Transverse colon (tissue), 4 donors: Measurements from ENCODE around the gene GALNT18. TPM values are rescaled to one million over a fixed set of nuclear protein-coding genes. Genes with fewer than 3 reads are reported as not detected.

Experiments
- DNase-seq: peaks from one replicate; pipeline ENCODE4 v3.0.0-alpha.2; 2019
- H3K27ac ChIP-seq, 4 donors: fragments of 200-600 bp; sonication (generic); 2 replicates each; pipeline ENCODE4 v1.5.1; 2016 to 2018; ENCODE audit warnings: inconsistent platforms in 4 of 4
- H3K27me3 ChIP-seq: fragments of 200-600 bp; sonication (generic); 2 replicates; pipeline ENCODE4 v1.5.1; 2017; ENCODE audit warnings: inconsistent platforms
- H3K36me3 ChIP-seq, 4 donors: fragments of 200-600 bp; sonication (generic); 2 replicates each; pipeline ENCODE4 v1.5.1; 2017 to 2019; ENCODE audit warnings: inconsistent platforms in 4 of 4
- H3K4me1 ChIP-seq, 4 donors: fragments of 200-600 bp; sonication (generic); 2 replicates each; pipeline ENCODE4 v1.5.1; 2017 to 2020; ENCODE audit warnings: inconsistent platforms in 4 of 4
- H3K4me3 ChIP-seq, 4 donors: fragments of 200-600 bp; sonication (generic); 1 replicate in 1 of 4; 2 replicates in 3 of 4; pipeline versions ENCODE4 v1.5.1 to v1.6.1; 2017 to 2019; ENCODE audit warnings: inconsistent platforms in 4 of 4
- H3K9me3 ChIP-seq, 2 donors: fragments of 200-600 bp; sonication (generic); 2 replicates each; pipeline ENCODE4 v1.5.1; 2017 to 2019; ENCODE audit warnings: inconsistent platforms in 2 of 2
- EP300 ChIP-seq: sonication (generic); formaldehyde crosslinking; IDR thresholded peaks from one replicate; pipeline ENCODE4 v1.6.1; 2017; ENCODE audit warnings: antibody characterized with exemption, low read depth
- POLR2A ChIP-seq: fragments of 450-650 bp; IDR thresholded peaks from one replicate; pipeline ENCODE4 v1.6.1; 2016; ENCODE audit warnings: antibody characterized with exemption, mild to moderate bottlenecking, moderate library complexity
- POLR2AphosphoS5 ChIP-seq, 3 donors: sonication (generic); formaldehyde crosslinking; IDR thresholded peaks; one replicate each; pipeline ENCODE4 v1.6.1; 2016; ENCODE audit warnings: antibody characterized with exemption in 3 of 3
- WGBS, 2 donors: methylation state at CpG; one replicate each; pipeline ENCODE4 v1.1.5; 2018; ENCODE audit warnings: low coverage in 1 of 2; 5-methylcytosine and 5-hydroxymethylcytosine counted together
- in situ Hi-C, 4 donors: fragments of 200-750 bp; cut with MboI; loops; one replicate each; pipeline versions ENCODE4 v1.15.0 to v1.15.1; 2017; ENCODE audit warnings: low sequenced_read_pairs in 3 of 4, low pct_ligation_motif_present in 1 of 4, low pct_unique_long_range_greater_than_20kb in 1 of 4
- intact Hi-C: fragments of 100-400 bp; cut with DNase I; formaldehyde crosslinking; loops from one replicate; pipeline ENCODE4 v1.15.1; 2023; ENCODE audit warnings: low total_unique reads
- total RNA-seq, 4 donors: library from RNA; depleted of rRNA; stranded (reverse); fragments of >200 nt; gene quantifications; one replicate each; pipeline ENCODE4 v1.1.0, GENCODE V29; 2016
- TF ChIP-seq, protein P1 (sequence below), 5 experiments: fragments of 200-600 bp in 3 of 5; fragments of 450-650 bp in 2 of 5; sonication (generic) in 3 of 5; IDR thresholded peaks; 1 replicate in 2 of 5; 2 replicates in 3 of 5; pipeline ENCODE4 v1.5.1; 2016 to 2017; ENCODE audit warnings: antibody characterized with exemption in 5 of 5, inconsistent platforms in 3 of 5, mild to moderate bottlenecking in 2 of 5, moderate library complexity in 1 of 5

The GALNT18 gene
- total RNA-seq, 4 donors from 2014 or later: 5.6 to 22.1 (median 8.4) TPM

GRCh38 chr11:11250470-11250869 lies 371.3 kb downstream of the GALNT18 start:
- no peaks in the 10 kb centered on the region for H3K4me1 ChIP-seq
- no peaks in the 10 kb centered on the region for H3K9me3 ChIP-seq
- no peaks in the 10 kb centered on the region for H3K36me3 ChIP-seq
- in situ Hi-C loops (loop anchor here in 2 of 4 donors (25.0 kb wide), 1 partner anchor 213 kb away; no protein-coding TSS in a partner anchor), intact Hi-C loops (no loop called here)
- no peak for DNase-seq
- TF ChIP-seq, protein P1, sequence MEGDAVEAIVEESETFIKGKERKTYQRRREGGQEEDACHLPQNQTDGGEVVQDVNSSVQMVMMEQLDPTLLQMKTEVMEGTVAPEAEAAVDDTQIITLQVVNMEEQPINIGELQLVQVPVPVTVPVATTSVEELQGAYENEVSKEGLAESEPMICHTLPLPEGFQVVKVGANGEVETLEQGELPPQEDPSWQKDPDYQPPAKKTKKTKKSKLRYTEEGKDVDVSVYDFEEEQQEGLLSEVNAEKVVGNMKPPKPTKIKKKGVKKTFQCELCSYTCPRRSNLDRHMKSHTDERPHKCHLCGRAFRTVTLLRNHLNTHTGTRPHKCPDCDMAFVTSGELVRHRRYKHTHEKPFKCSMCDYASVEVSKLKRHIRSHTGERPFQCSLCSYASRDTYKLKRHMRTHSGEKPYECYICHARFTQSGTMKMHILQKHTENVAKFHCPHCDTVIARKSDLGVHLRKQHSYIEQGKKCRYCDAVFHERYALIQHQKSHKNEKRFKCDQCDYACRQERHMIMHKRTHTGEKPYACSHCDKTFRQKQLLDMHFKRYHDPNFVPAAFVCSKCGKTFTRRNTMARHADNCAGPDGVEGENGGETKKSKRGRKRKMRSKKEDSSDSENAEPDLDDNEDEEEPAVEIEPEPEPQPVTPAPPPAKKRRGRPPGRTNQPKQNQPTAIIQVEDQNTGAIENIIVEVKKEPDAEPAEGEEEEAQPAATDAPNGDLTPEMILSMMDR (IDR thresholded peaks at IDR 0.05): no peak
- TF ChIP-seq POLR2A (no peak), POLR2AphosphoS5 (IDR thresholded peaks at IDR 0.05) (no peak)
- H3K4me3 ChIP-seq: no peak overlapping the region
- 60 to 63% methylated on average over 1 to 2 of the region's 2 CpGs for WGBS, 2 donors
- no peak overlapping the region for H3K27ac ChIP-seq
- no peaks in the 10 kb centered on the region for H3K27me3 ChIP-seq

- Histone ChIP-seq H3K4me3 (no peak overlapping the region), H3K36me3 (no peaks in the 10 kb centered on the region), H3K27ac (no peak overlapping the region), H3K27me3 (no peaks in the 10 kb centered on the region), H3K9me3 (no peaks in the 10 kb centered on the region), H3K4me1 (peaks cover 0 to 15% (median 8%) of the 10 kb centered on the region in 4 donors)
- intact Hi-C loops (no loop called here), in situ Hi-C loops (no loop called here)
- DNase-seq: no peak
- TF ChIP-seq POLR2AphosphoS5 (IDR thresholded peaks at IDR 0.05) (no peak), EP300 (no peak), POLR2A (no peak)
- TF ChIP-seq, protein P1 (IDR thresholded peaks at IDR 0.05): no peak
- 64% methylated on average over 2 of the region's 2 CpGs for WGBS, 2 donors
These were observed 374.2 kb downstream of the GALNT18 start for GRCh38 chr11:11247576-11247975.

DNA sequence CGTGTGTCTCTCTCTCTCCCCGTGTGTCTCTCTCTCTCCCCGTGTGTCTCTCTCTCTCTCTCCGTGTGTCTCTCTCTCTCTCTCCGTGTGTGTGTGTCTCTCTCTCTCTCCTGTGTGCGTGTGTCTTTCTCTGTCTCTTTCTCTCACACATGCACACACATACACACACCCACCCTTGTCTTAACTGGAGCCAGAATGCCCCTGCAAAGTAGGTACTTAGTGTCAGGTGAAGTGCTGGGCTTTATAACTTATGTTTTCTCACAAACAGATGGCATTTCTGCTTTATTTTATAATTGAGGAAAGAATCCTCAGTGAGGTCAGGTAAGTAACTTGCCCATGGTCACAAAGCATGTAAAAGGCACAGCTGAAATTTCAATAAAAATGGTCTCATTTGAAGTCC lies 374.7 kb downstream of the GALNT18 start:
- 73 to 90% methylated on average over 2 to 3 of the region's 6 CpGs for WGBS, 2 donors
- H3K4me3 ChIP-seq: no peak overlapping the region
- no peaks in the 10 kb centered on the region for H3K36me3 ChIP-seq
- in situ Hi-C loops: no loop called here
- H3K27ac ChIP-seq: no peak overlapping the region
- H3K9me3 ChIP-seq: no peaks in the 10 kb centered on the region
- DNase-seq: no peak
- intact Hi-C loops: no loop called here
- peaks cover 0 to 15% (median 8%) of the 10 kb centered on the region in 4 donors for H3K4me1 ChIP-seq
- H3K27me3 ChIP-seq: no peaks in the 10 kb centered on the region
- TF ChIP-seq EP300 (no peak), POLR2A (no peak), POLR2AphosphoS5 (IDR thresholded peaks at IDR 0.05) (no peak)
- TF ChIP-seq, protein P1 (IDR thresholded peaks at IDR 0.05): no peak

- intact Hi-C loops: no loop called here
- Histone ChIP-seq H3K27me3 (no peaks in the 10 kb centered on the region), H3K4me3 (no peak overlapping the region), H3K4me1 (peaks cover 0 to 15% (median 8%) of the 10 kb centered on the region in 4 donors), H3K9me3 (no peaks in the 10 kb centered on the region), H3K27ac (no peak overlapping the region), H3K36me3 (no peaks in the 10 kb centered on the region)
- in situ Hi-C loops: no loop called here
- no peak for TF ChIP-seq EP300
- no peak for TF ChIP-seq POLR2A
- TF ChIP-seq POLR2AphosphoS5 (IDR thresholded peaks at IDR 0.05): no peak
- TF ChIP-seq, protein P1 (IDR thresholded peaks at IDR 0.05): no peak
- no peak for DNase-seq
- 81% methylated on average over 1 of the region's 1 CpG; no CpG with 5 or more reads in 1 of the 2 donors for WGBS, 2 donors
These were observed 375.6 kb downstream of the GALNT18 start for GRCh38 chr11:11246166-11246565.
